HG03139 (cell line): ENCODE measurements around the gene ODF2L.

Source experiments
- ATAC-seq: cut with Tn5 transposase; IDR thresholded peaks from one replicate; pipeline ENCODE4 v1.9.1; 2021; ENCODE audit not compliant: unreplicated experiment

The ODF2L gene

GRCh38 chr1:86395751-86396497 lies at the start of gene ODF2L:
ODF2L (minus strand) TSS chr1:86396323; CDS start chr1:86387027, 9,296 bp downstream.
- peak; percentile 100 for ATAC-seq

GRCh38 chr1:86445919-86446318 lies 49.8 kb upstream of the ODF2L start:
- ATAC-seq, result no peak

- no peak for ATAC-seq
These were observed 45.9 kb upstream of the ODF2L start for GRCh38 chr1:86441997-86442396.

- ATAC-seq, result no peak
These were observed 45.5 kb upstream of the ODF2L start for GRCh38 chr1:86441581-86441980.

- ATAC-seq, result no peak
These were observed 39.9 kb upstream of the ODF2L start for GRCh38 chr1:86436041-86436440.

GRCh38 chr1:86435327-86435726 lies 39.2 kb upstream of the ODF2L start:
- ATAC-seq, result no peak

GRCh38 chr1:86434059-86434458 lies 37.9 kb upstream of the ODF2L start:
- ATAC-seq, result no peak

- no peak for ATAC-seq
These were observed 34.3 kb upstream of the ODF2L start for GRCh38 chr1:86430376-86430775.

GRCh38 chr1:86429835-86430234 lies 33.7 kb upstream of the ODF2L start:
- no peak for ATAC-seq

GRCh38 chr1:86429122-86429725 lies 33.1 kb upstream of the ODF2L start:
- no peak for ATAC-seq

- no peak for ATAC-seq
These were observed 27.8 kb upstream of the ODF2L start, which contains the start of gene CLCA2 for GRCh38 chr1:86423873-86424272. CLCA2 (plus strand) TSS chr1:86424171; CDS start chr1:86424248, 77 bp downstream.

GRCh38 chr1:86423473-86423872 lies 27.4 kb upstream of the ODF2L start:
- no peak for ATAC-seq

GRCh38 chr1:86421601-86422280 lies 25.6 kb upstream of the ODF2L start:
- ATAC-seq, result no peak

GRCh38 chr1:86419277-86419903 lies 23.3 kb upstream of the ODF2L start:
- ATAC-seq, result peak; percentile 83

GRCh38 chr1:86416343-86416742 lies 20.2 kb upstream of the ODF2L start:
- no peak for ATAC-seq

GRCh38 chr1:86410879-86411278 lies 14.8 kb upstream of the ODF2L start:
- no peak for ATAC-seq

GRCh38 chr1:86409416-86410021 lies 13.4 kb upstream of the ODF2L start:
- no peak for ATAC-seq

GRCh38 chr1:86396498-86396890 lies 371 bp upstream of the ODF2L start:
- no peak for ATAC-seq

- ATAC-seq, result no peak
These were observed 1.7 kb downstream of the ODF2L start for GRCh38 chr1:86394416-86394815.

- ATAC-seq, result peak; percentile 75
These were observed 6.8 kb downstream of the ODF2L start for GRCh38 chr1:86389307-86389706.

- ATAC-seq, result no peak
These were observed 7.3 kb downstream of the ODF2L start for GRCh38 chr1:86388777-86389176.
